Measurements from ENCODE around the gene BGLAP. TPM values are rescaled to one million over a fixed set of nuclear protein-coding genes. Genes with fewer than 3 reads are reported as not detected.

The BGLAP gene
- total and polyA plus RNA-seq, 2 of the 13 experiments (the other 11 are each of a cell fraction or from before 2014, with no cell fraction given) = 0.62 to 1.6 TPM

DNA sequence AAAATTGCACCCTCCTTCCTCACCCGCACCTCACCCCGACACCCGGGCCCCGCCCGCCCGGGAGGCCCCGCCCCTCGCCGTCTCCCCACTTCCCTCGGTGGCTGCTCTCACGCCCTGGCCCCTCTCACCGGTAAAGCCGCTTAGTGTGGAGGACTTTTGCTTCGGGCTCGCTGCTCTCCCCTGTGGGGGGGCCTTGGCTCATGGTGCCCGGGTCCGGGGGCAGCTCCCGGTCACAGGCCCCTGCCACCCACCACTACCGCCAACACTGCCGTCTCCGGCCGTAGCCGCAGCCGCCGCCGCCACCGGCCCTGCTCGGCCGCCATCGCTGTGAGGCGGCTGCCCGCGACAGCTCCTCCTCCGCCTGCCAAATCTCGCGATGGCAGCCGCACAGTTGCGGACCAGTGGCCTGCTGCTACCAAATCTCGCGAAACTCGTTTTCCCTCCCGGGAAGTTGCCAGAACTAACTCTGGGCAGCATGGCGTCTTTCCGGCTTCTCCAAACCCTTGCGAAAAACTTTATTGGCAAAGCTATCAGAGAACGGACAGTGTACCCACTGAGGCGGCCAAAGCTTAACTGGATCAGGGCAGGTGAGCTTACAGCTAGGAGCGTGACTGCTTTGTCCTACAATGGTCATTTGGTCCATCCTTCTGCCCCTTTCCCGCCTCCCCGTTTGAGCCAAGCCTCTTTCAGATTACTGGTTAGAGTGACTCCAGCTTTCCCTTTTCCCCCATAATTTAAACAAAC lies 40.7 kb downstream of the BGLAP start, which contains the start of gene SMG5 (continued):
- TF ChIP-seq, protein P1, sequence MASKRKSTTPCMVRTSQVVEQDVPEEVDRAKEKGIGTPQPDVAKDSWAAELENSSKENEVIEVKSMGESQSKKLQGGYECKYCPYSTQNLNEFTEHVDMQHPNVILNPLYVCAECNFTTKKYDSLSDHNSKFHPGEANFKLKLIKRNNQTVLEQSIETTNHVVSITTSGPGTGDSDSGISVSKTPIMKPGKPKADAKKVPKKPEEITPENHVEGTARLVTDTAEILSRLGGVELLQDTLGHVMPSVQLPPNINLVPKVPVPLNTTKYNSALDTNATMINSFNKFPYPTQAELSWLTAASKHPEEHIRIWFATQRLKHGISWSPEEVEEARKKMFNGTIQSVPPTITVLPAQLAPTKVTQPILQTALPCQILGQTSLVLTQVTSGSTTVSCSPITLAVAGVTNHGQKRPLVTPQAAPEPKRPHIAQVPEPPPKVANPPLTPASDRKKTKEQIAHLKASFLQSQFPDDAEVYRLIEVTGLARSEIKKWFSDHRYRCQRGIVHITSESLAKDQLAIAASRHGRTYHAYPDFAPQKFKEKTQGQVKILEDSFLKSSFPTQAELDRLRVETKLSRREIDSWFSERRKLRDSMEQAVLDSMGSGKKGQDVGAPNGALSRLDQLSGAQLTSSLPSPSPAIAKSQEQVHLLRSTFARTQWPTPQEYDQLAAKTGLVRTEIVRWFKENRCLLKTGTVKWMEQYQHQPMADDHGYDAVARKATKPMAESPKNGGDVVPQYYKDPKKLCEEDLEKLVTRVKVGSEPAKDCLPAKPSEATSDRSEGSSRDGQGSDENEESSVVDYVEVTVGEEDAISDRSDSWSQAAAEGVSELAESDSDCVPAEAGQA (IDR thresholded peaks at IDR 0.05; ENCODE audit: low read depth) = peak; percentile 97
- TF ChIP-seq, protein P1 (CRISPR knock-in tag; IDR thresholded peaks at IDR 0.05; ENCODE audit: borderline replicate concordance) = peak; percentile 14; the same call in 1 of the 2 replicates
- no peak; the same call in 1 of the 2 replicates for TF ChIP-seq SIX4 (CRISPR knock-in tag; IDR thresholded peaks at IDR 0.05)
- peak; percentile 97 for TF ChIP-seq PHF20 (CRISPR knock-in tag; IDR thresholded peaks at IDR 0.05)
- TF ChIP-seq MAZ (IDR thresholded peaks at IDR 0.05; ENCODE audit: borderline replicate concordance, low read depth, low read length) = no peak
- peak; percentile 77 for TF ChIP-seq MAZ (CRISPR knock-in tag; IDR thresholded peaks at IDR 0.05; ENCODE audit: low read depth)
- no peak for TF ChIP-seq PCBP2 (optimal IDR thresholded peaks at IDR 0.05; ENCODE audit: low read depth, low read length, poor library complexity, severe bottlenecking)
- 0 out of 2 replicates have a peak, but pooled peaks have one; percentile 22 for TF ChIP-seq HNF4G (IDR thresholded peaks at IDR 0.05; ENCODE audit: borderline replicate concordance, low read depth, low read length)
- 0 out of 2 replicates have a peak, but pooled peaks have one; percentile 37 for TF ChIP-seq HNF4G (CRISPR knock-in tag; IDR thresholded peaks at IDR 0.05; ENCODE audit: borderline replicate concordance, low read depth)
- TF ChIP-seq JUND (CRISPR knock-in tag; IDR thresholded peaks at IDR 0.05) = no peak
- TF ChIP-seq MATR3 (CRISPR knock-in tag; IDR thresholded peaks at IDR 0.05) = no peak
- no peak for TF ChIP-seq ZNF282 (IDR thresholded peaks at IDR 0.05; ENCODE audit: partially characterized antibody)
- no peak for TF ChIP-seq ZNF432 (CRISPR knock-in tag; IDR thresholded peaks at IDR 0.05; ENCODE audit: borderline replicate concordance)
- TF ChIP-seq, protein P2, sequence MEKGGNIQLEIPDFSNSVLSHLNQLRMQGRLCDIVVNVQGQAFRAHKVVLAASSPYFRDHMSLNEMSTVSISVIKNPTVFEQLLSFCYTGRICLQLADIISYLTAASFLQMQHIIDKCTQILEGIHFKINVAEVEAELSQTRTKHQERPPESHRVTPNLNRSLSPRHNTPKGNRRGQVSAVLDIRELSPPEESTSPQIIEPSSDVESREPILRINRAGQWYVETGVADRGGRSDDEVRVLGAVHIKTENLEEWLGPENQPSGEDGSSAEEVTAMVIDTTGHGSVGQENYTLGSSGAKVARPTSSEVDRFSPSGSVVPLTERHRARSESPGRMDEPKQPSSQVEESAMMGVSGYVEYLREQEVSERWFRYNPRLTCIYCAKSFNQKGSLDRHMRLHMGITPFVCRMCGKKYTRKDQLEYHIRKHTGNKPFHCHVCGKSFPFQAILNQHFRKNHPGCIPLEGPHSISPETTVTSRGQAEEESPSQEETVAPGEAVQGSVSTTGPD (CRISPR knock-in tag; IDR thresholded peaks at IDR 0.05) = no peak
- TF ChIP-seq MIER2 (CRISPR knock-in tag; IDR thresholded peaks at IDR 0.05) = 0 out of 2 replicates have a peak, but pooled peaks have one; percentile 25
- peak; percentile 89; the same call in 1 of the 2 replicates for TF ChIP-seq ZNF75D (CRISPR knock-in tag; IDR thresholded peaks at IDR 0.05; ENCODE audit: borderline replicate concordance)
- no peak for TF ChIP-seq ZNF251 (CRISPR knock-in tag; IDR thresholded peaks at IDR 0.05)
- TF ChIP-seq ZSCAN20 (CRISPR knock-in tag; IDR thresholded peaks at IDR 0.05; ENCODE audit: borderline replicate concordance) = 0 out of 2 replicates have a peak, but pooled peaks have one; percentile 1
- no peak for TF ChIP-seq RFX3 (CRISPR knock-in tag; IDR thresholded peaks at IDR 0.05)
- peak; percentile 79 for TF ChIP-seq ZSCAN29 (CRISPR knock-in tag; conservative IDR thresholded peaks at IDR 0.05)
- no peak for TF ChIP-seq GPN1 (CRISPR knock-in tag; IDR thresholded peaks at IDR 0.05; ENCODE audit: borderline replicate concordance)
- TF ChIP-seq SRSF1 (optimal IDR thresholded peaks at IDR 0.05; ENCODE audit: low read depth, low read length) = peak; percentile 69

Measured in HepG2 (cell line).